Measurements from ENCODE around the gene PAFAH1B1.

Gene PAFAH1B1

GRCh38 chr17:2710803-2711607 lies 117.6 kb downstream of the PAFAH1B1 start:
- DNase-seq (ENCODE audit: low spot score): no peak
- in situ Hi-C loops (cut with MboI; ENCODE audit: low sequenced_read_pairs, unreplicated experiment): no loop called here
- no peak for TF ChIP-seq CTCF (IDR thresholded peaks at IDR 0.05; ENCODE audit: borderline replicate concordance, control extremely low read depth, extremely low read depth, insufficient read depth, missing control alignments)

DNA sequence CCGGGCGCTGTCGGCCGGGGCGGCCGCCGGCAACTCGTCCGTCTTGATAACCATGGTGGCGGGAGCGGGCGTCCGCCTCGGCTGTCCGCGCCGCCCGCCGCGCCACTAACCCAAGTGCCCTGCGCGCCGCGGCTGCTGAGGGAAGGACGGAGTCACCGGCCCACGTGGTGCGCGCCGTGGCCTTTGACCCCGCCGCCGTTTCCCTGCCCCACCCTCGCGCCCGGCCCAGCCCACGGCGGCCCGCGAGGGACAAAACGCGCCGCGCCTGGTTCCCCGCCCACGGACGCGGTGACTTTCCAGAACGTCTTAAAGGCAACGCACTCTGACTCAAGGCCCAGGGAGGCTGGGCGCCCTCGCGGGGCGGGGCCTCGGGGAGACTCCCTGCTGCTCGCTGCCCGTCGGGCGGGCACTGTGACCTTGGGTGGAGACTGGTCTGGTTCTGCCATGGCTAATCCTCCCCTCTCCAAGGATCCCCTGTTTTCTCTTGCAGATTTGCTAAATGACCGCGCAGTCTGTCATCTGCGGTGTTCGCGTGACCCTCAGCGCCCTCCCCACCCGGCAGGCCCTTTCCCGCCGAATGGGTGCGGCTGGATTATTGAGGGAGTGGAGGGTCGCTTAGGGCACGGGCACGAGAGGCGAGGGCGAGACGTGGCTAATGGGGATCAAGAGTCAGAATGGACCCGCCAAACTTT lies 118.3 kb downstream of the PAFAH1B1 start, which contains the start of gene CLUH:
TSS of gene CLUH (minus strand) at position 157 of the 692 bp plus-strand sequence. CDS start at position 54, 103 bp downstream.
- DNase-seq (ENCODE audit: low spot score): peak; percentile 99
- in situ Hi-C loops (cut with MboI; ENCODE audit: low sequenced_read_pairs, unreplicated experiment): no loop called here
- TF ChIP-seq CTCF (IDR thresholded peaks at IDR 0.05; ENCODE audit: borderline replicate concordance, control extremely low read depth, extremely low read depth, insufficient read depth, missing control alignments): no peak

- TF ChIP-seq CTCF (IDR thresholded peaks at IDR 0.05; ENCODE audit: borderline replicate concordance, control extremely low read depth, extremely low read depth, insufficient read depth, missing control alignments): no peak
- in situ Hi-C loops (cut with MboI; ENCODE audit: low sequenced_read_pairs, unreplicated experiment): no loop called here
- DNase-seq (ENCODE audit: low spot score): no peak
These were observed 119.0 kb downstream of the PAFAH1B1 start for GRCh38 chr17:2712300-2713043.

DNA sequence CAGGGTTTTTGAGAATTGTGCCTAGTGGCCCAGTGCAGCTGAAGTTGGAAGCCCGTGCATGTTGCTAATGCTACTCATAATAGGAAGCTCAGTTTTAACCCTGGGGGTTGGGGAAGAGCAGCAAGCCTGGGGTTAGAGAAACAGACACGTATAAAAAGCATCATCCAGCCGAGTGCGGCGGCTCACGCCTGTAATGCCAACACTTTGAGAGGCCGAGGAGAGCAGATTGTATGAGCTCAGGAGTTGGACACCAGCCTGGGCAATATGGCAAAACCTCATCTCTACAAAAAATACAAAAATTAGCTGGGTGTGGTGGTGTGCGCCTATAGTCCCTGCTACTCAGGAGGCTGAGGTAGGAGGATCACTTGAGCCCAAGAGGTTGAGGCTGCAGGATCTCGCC lies 120.4 kb downstream of the PAFAH1B1 start:
- DNase-seq (ENCODE audit: low spot score): no peak
- in situ Hi-C loops (cut with MboI; ENCODE audit: low sequenced_read_pairs, unreplicated experiment): no loop called here
- TF ChIP-seq CTCF (IDR thresholded peaks at IDR 0.05; ENCODE audit: borderline replicate concordance, control extremely low read depth, extremely low read depth, insufficient read depth, missing control alignments): no peak

DNA sequence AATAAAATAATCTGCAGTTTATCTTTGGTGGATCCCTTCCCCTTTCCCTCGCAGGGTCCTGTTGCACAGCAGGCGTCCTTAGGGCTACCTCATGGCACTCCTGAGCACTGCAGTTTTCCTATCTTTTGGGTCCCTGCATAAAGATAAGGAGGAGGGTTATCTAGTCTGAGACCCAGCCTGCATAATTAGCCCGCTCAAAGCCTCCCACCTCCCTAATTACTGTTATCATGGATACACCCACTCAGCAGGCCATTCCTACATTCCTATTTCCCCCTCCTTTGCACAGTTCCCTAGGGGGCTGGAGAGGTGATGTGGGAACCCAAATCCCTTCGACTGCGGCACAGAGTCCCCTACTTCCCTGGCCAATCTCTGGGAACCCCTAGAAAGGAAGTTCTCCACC lies 123.2 kb downstream of the PAFAH1B1 start:
- TF ChIP-seq CTCF (IDR thresholded peaks at IDR 0.05; ENCODE audit: borderline replicate concordance, control extremely low read depth, extremely low read depth, insufficient read depth, missing control alignments): no peak
- no peak for DNase-seq (ENCODE audit: low spot score)
- in situ Hi-C loops (cut with MboI; ENCODE audit: low sequenced_read_pairs, unreplicated experiment): no loop called here

- TF ChIP-seq CTCF (IDR thresholded peaks at IDR 0.05; ENCODE audit: borderline replicate concordance, control extremely low read depth, extremely low read depth, insufficient read depth, missing control alignments): no peak
These were observed 124.9 kb downstream of the PAFAH1B1 start for GRCh38 chr17:2718150-2718938.

More at GRCh38 chr17:2718150-2718938, 124.9 kb downstream of the PAFAH1B1 start:
- in situ Hi-C loops (cut with MboI; ENCODE audit: low sequenced_read_pairs, unreplicated experiment): no loop called here
- no peak for DNase-seq (ENCODE audit: low spot score)
